Natural killer cell (primary cell): ENCODE measurements around the gene SOCS7. TPM values are rescaled to one million over a fixed set of nuclear protein-coding genes. Genes with fewer than 3 reads are reported as not detected.

ENCODE experiments used
- ATAC-seq, 3 donors: fragments of 150-1000 bp in 2 of 3; fragments of 200-7000 bp in 1 of 3; cut with Tn5 transposase; 1 replicate in 1 of 3; 2 replicates in 2 of 3; pipeline ENCODE4 v1.10.0; 2021; ENCODE audit warnings: mild to moderate bottlenecking in 2 of 3, moderate library complexity in 2 of 3
- DNase-seq, 2 donors: peaks; one replicate each; pipeline versions ENCODE4 v3.0.0 to v3.0.0-alpha.2; 2013 to 2021; ENCODE audit warnings: mixed read lengths in 1 of 2
- H3K27ac ChIP-seq: one replicate; pipeline ENCODE4 v1.5.1; 2013; ENCODE audit warnings: mild to moderate bottlenecking, low read length
- H3K27me3 ChIP-seq: one replicate; pipeline ENCODE4 v1.6.1; 2013; ENCODE audit warnings: low read length; ENCODE audit not compliant: control insufficient read depth, insufficient read depth
- H3K36me3 ChIP-seq: one replicate; pipeline ENCODE4 v1.6.1; 2013; ENCODE audit warnings: low read length; ENCODE audit not compliant: control insufficient read depth, insufficient read depth
- H3K4me1 ChIP-seq: one replicate; pipeline ENCODE4 v1.6.1; 2013; ENCODE audit warnings: low read length; ENCODE audit not compliant: control insufficient read depth, insufficient read depth
- H3K4me3 ChIP-seq: one replicate; pipeline ENCODE4 v1.5.1; 2013; ENCODE audit warnings: low read length
- H3K9me3 ChIP-seq: one replicate; pipeline ENCODE4 v1.6.1; 2013; ENCODE audit warnings: low read length; ENCODE audit not compliant: control insufficient read depth, insufficient read depth
- H3K27ac Mint-ChIP-seq, 2 donors: one replicate each; pipeline ENCODE4 v1.8.0; 2022; ENCODE audit warnings: mild to moderate bottlenecking in 2 of 2, mixed read lengths in 2 of 2, moderate library complexity in 1 of 2
- H3K27me3 Mint-ChIP-seq, 2 donors: one replicate each; pipeline ENCODE4 v1.8.0; 2022; ENCODE audit warnings: low read depth in 2 of 2, mixed read lengths in 2 of 2
- H3K36me3 Mint-ChIP-seq: one replicate; pipeline ENCODE4 v1.8.0; 2022; ENCODE audit warnings: mixed read lengths
- H3K4me1 Mint-ChIP-seq, 2 donors: one replicate each; pipeline ENCODE4 v1.8.0; 2022; ENCODE audit warnings: mixed read lengths in 2 of 2
- H3K4me3 Mint-ChIP-seq: one replicate; pipeline ENCODE4 v1.8.0; 2022; ENCODE audit warnings: mild to moderate bottlenecking, moderate library complexity, mixed read lengths
- H3K9me3 Mint-ChIP-seq, 2 donors: one replicate each; pipeline ENCODE4 v1.8.0; 2022; ENCODE audit warnings: mixed read lengths in 2 of 2
- WGBS: methylation state at CpG from one replicate; pipeline ENCODE4 v1.1.7; 2013; ENCODE audit warnings: missing lambda C conversion rate; ENCODE audit not compliant: insufficient coverage; 5-methylcytosine and 5-hydroxymethylcytosine counted together
- intact Hi-C: fragments of 100-400 bp; cut with micrococcal nuclease; formaldehyde crosslinking; loops from one replicate; pipeline ENCODE4 v1.14.2; 2022
- total RNA-seq, 4 donors: library from RNA; stranded (reverse); fragments of 120-200 nt in 1 of 4; gene quantifications; one replicate each; pipeline versions ENCODE4 v1.2.3 to v1.2.4, GENCODE V29; 2013 to 2022
- TF ChIP-seq, protein P1 (sequence below): fragments of 200-600 bp; IDR thresholded peaks from one replicate; pipeline ENCODE4 v1.8.0; 2022; ENCODE audit warnings: antibody characterized with exemption

SOCS7 gene
- total RNA-seq, 3 donors from 2014 or later (not counting 1 experiment from before 2014, with no cell fraction given), result 13.6 to 31.8 (median 21.2) TPM

GRCh38 chr17:38344420-38344745, 7.3 kb upstream of the SOCS7 start:
- Mint-ChIP-seq H3K27ac (no peak overlapping the region), H3K4me3 (no peak overlapping the region), H3K36me3 (no peaks in the 10 kb centered on the region), H3K9me3 (no peaks in the 10 kb centered on the region), H3K27me3 (peaks cover 0 to 4% of the 10 kb centered on the region in 2 donors), H3K4me1 (peaks cover 5% of the 10 kb centered on the region in 2 donors)
- no peaks in the 10 kb centered on the region for H3K27me3 ChIP-seq
- H3K36me3 ChIP-seq, result no peaks in the 10 kb centered on the region
- no peak overlapping the region for H3K4me3 ChIP-seq
- no peak overlapping the region for H3K27ac ChIP-seq
- ATAC-seq (no peak), DNase-seq (no peak)
- WGBS, result 83% methylated on average over 3 of the region's 3 CpGs
- no peaks in the 10 kb centered on the region for H3K9me3 ChIP-seq
- H3K4me1 ChIP-seq, result no peaks in the 10 kb centered on the region
- intact Hi-C loops, result no loop called here
- TF ChIP-seq, protein P1, sequence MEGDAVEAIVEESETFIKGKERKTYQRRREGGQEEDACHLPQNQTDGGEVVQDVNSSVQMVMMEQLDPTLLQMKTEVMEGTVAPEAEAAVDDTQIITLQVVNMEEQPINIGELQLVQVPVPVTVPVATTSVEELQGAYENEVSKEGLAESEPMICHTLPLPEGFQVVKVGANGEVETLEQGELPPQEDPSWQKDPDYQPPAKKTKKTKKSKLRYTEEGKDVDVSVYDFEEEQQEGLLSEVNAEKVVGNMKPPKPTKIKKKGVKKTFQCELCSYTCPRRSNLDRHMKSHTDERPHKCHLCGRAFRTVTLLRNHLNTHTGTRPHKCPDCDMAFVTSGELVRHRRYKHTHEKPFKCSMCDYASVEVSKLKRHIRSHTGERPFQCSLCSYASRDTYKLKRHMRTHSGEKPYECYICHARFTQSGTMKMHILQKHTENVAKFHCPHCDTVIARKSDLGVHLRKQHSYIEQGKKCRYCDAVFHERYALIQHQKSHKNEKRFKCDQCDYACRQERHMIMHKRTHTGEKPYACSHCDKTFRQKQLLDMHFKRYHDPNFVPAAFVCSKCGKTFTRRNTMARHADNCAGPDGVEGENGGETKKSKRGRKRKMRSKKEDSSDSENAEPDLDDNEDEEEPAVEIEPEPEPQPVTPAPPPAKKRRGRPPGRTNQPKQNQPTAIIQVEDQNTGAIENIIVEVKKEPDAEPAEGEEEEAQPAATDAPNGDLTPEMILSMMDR, result no peak

- peaks cover 5% of the 10 kb centered on the region in 2 donors for H3K4me1 Mint-ChIP-seq
- H3K36me3 Mint-ChIP-seq, result no peaks in the 10 kb centered on the region
- DNase-seq (no peak), ATAC-seq (no peak)
- H3K36me3 ChIP-seq, result no peaks in the 10 kb centered on the region
- H3K27me3 ChIP-seq, result no peaks in the 10 kb centered on the region
- intact Hi-C loops, result no loop called here
- H3K4me1 ChIP-seq, result no peaks in the 10 kb centered on the region
- H3K9me3 ChIP-seq, result no peaks in the 10 kb centered on the region
- peaks cover 0 to 4% of the 10 kb centered on the region in 2 donors for H3K27me3 Mint-ChIP-seq
- no peak overlapping the region for H3K4me3 ChIP-seq
- H3K9me3 Mint-ChIP-seq, result no peaks in the 10 kb centered on the region
- H3K27ac Mint-ChIP-seq, result no peak overlapping the region
- no peak overlapping the region for H3K4me3 Mint-ChIP-seq
- TF ChIP-seq, protein P1, result no peak
- WGBS, result 94% methylated on average over 7 of the region's 7 CpGs
- H3K27ac ChIP-seq, result no peak overlapping the region
Observed at GRCh38 chr17:38345743-38346142, 5.9 kb upstream of the SOCS7 start.

- Mint-ChIP-seq H3K9me3 (no peaks in the 10 kb centered on the region), H3K27ac (no peak overlapping the region), H3K4me1 (peaks cover 25 to 26% of the 10 kb centered on the region in 2 donors), H3K4me3 (no peak overlapping the region), H3K36me3 (no peaks in the 10 kb centered on the region), H3K27me3 (peaks cover 0 to under 1% of the 10 kb centered on the region in 2 donors)
- TF ChIP-seq, protein P1, result peak; percentile 91
- H3K27ac ChIP-seq, result no peak overlapping the region
- no peaks in the 10 kb centered on the region for H3K36me3 ChIP-seq
- intact Hi-C loops, result loop anchor here (1.0 kb wide), 1 partner anchor 65 kb away; no protein-coding TSS in a partner anchor
- DNase-seq (peak; percentile 75 to 90), ATAC-seq (peak; percentile 52 to 66 (median 52))
- H3K27me3 ChIP-seq, result no peaks in the 10 kb centered on the region
- no peak overlapping the region for H3K4me3 ChIP-seq
- no peaks in the 10 kb centered on the region for H3K9me3 ChIP-seq
- peaks cover 19% of the 10 kb centered on the region for H3K4me1 ChIP-seq
- WGBS, result 13% methylated on average over 8 of the region's 8 CpGs
Observed at GRCh38 chr17:38349097-38349730, 2.4 kb upstream of the SOCS7 start.

GRCh38 chr17:38350035-38350434, 1.6 kb upstream of the SOCS7 start:
- Mint-ChIP-seq H3K27me3 (no peaks in the 10 kb centered on the region), H3K27ac (peak overlapping the region in 1 of 2 donors; percentile 59), H3K4me3 (peak overlapping the region; percentile 29), H3K4me1 (peaks cover 32 to 34% of the 10 kb centered on the region in 2 donors), H3K9me3 (no peaks in the 10 kb centered on the region), H3K36me3 (no peaks in the 10 kb centered on the region)
- Histone ChIP-seq H3K36me3 (no peaks in the 10 kb centered on the region), H3K9me3 (no peaks in the 10 kb centered on the region), H3K27ac (no peak overlapping the region), H3K4me3 (no peak overlapping the region), H3K27me3 (no peaks in the 10 kb centered on the region), H3K4me1 (peaks cover 19% of the 10 kb centered on the region)
- intact Hi-C loops, result no loop called here
- ATAC-seq, result no peak
- 100% methylated on average over 2 of the region's 2 CpGs for WGBS
- no peak for DNase-seq
- TF ChIP-seq, protein P1, result no peak
